Activated T-helper 17 cell treated with anti-CD3 and anti-CD28 coated beads, Interleukin-2, amount 50 U/mL, for 72 hours (primary cell): ENCODE data around the gene NBAS. TPM values are rescaled to one million over a fixed set of nuclear protein-coding genes. Genes with fewer than 3 reads are reported as not detected.

Source experiments
- ATAC-seq: fragments of 150-1000 bp; cut with Tn5 transposase; replicated peaks from 2 replicates; pipeline ENCODE4 v1.10.0; 2021; ENCODE audit warnings: mild to moderate bottlenecking, moderate library complexity
- H3K27ac Mint-ChIP-seq: one replicate; pipeline ENCODE4 v1.8.0; 2022; ENCODE audit warnings: mixed read lengths
- H3K27me3 Mint-ChIP-seq: one replicate; pipeline ENCODE4 v1.8.0; 2022; ENCODE audit warnings: mixed read lengths
- H3K36me3 Mint-ChIP-seq: one replicate; pipeline ENCODE4 v1.8.0; 2022; ENCODE audit warnings: low read depth, mild to moderate bottlenecking, mixed read lengths
- H3K4me1 Mint-ChIP-seq: one replicate; pipeline ENCODE4 v1.8.0; 2022; ENCODE audit warnings: mixed read lengths
- H3K4me3 Mint-ChIP-seq: one replicate; pipeline ENCODE4 v1.8.0; 2022; ENCODE audit warnings: mild to moderate bottlenecking, mixed read lengths
- H3K9me3 Mint-ChIP-seq: one replicate; pipeline ENCODE4 v1.8.0; 2022; ENCODE audit warnings: mixed read lengths
- total RNA-seq, 2 donors: library from RNA; stranded (reverse); gene quantifications; one replicate each; pipeline ENCODE4 v1.2.3, GENCODE V29; 2022

The NBAS gene
- total RNA-seq, 2 donors from 2014 or later, result 36.3 to 39.5 TPM

- no peak overlapping the region for H3K27ac Mint-ChIP-seq
Measured at GRCh38 chr2:15170070-15170775, 390.9 kb downstream of the NBAS start.

GRCh38 chr2:15169326-15170069 is 391.6 kb downstream of the NBAS start:
- no peaks in the 10 kb centered on the region for H3K27me3 Mint-ChIP-seq
- no peak overlapping the region for H3K4me3 Mint-ChIP-seq
- H3K36me3 Mint-ChIP-seq, result peaks cover 41% of the 10 kb centered on the region
- no peak for ATAC-seq
- no peak overlapping the region for H3K27ac Mint-ChIP-seq
- no peaks in the 10 kb centered on the region for H3K9me3 Mint-ChIP-seq
- H3K4me1 Mint-ChIP-seq, result peaks cover 6% of the 10 kb centered on the region

More at GRCh38 chr2:15170070-15170775, 390.9 kb downstream of the NBAS start:
- H3K9me3 Mint-ChIP-seq, result no peaks in the 10 kb centered on the region
- no peak overlapping the region for H3K4me3 Mint-ChIP-seq
- H3K4me1 Mint-ChIP-seq, result peaks cover 6% of the 10 kb centered on the region
- no peaks in the 10 kb centered on the region for H3K27me3 Mint-ChIP-seq
- no peak for ATAC-seq
- peaks cover 41% of the 10 kb centered on the region for H3K36me3 Mint-ChIP-seq

- Mint-ChIP-seq H3K4me1 (no peaks in the 10 kb centered on the region), H3K4me3 (no peak overlapping the region), H3K9me3 (no peaks in the 10 kb centered on the region), H3K36me3 (peaks cover 35% of the 10 kb centered on the region), H3K27me3 (no peaks in the 10 kb centered on the region), H3K27ac (no peak overlapping the region)
- no peak for ATAC-seq
Measured at GRCh38 chr2:15168116-15168515, 393.0 kb downstream of the NBAS start.

- ATAC-seq, result no peak
- peaks cover 35% of the 10 kb centered on the region for H3K36me3 Mint-ChIP-seq
- no peak overlapping the region for H3K27ac Mint-ChIP-seq
- H3K27me3 Mint-ChIP-seq, result no peaks in the 10 kb centered on the region
- H3K9me3 Mint-ChIP-seq, result no peaks in the 10 kb centered on the region
- no peak overlapping the region for H3K4me3 Mint-ChIP-seq
- no peaks in the 10 kb centered on the region for H3K4me1 Mint-ChIP-seq
Measured at GRCh38 chr2:15166878-15167277, 394.3 kb downstream of the NBAS start.

- H3K9me3 Mint-ChIP-seq, result no peaks in the 10 kb centered on the region
- H3K36me3 Mint-ChIP-seq, result peaks cover 14% of the 10 kb centered on the region
- ATAC-seq, result no peak
- H3K4me1 Mint-ChIP-seq, result no peaks in the 10 kb centered on the region
- no peak overlapping the region for H3K27ac Mint-ChIP-seq
- no peak overlapping the region for H3K4me3 Mint-ChIP-seq
- H3K27me3 Mint-ChIP-seq, result no peaks in the 10 kb centered on the region
Measured at GRCh38 chr2:15163326-15163725, 397.8 kb downstream of the NBAS start.

- H3K4me3 Mint-ChIP-seq, result no peak overlapping the region
- no peaks in the 10 kb centered on the region for H3K27me3 Mint-ChIP-seq
- no peak for ATAC-seq
- H3K36me3 Mint-ChIP-seq, result peaks cover 14% of the 10 kb centered on the region
- no peaks in the 10 kb centered on the region for H3K9me3 Mint-ChIP-seq
- H3K27ac Mint-ChIP-seq, result peak overlapping the region; percentile 20
- H3K4me1 Mint-ChIP-seq, result no peaks in the 10 kb centered on the region
Measured at GRCh38 chr2:15162620-15163019, 398.5 kb downstream of the NBAS start.

- Mint-ChIP-seq H3K9me3 (no peaks in the 10 kb centered on the region), H3K4me3 (no peak overlapping the region), H3K4me1 (no peaks in the 10 kb centered on the region), H3K27me3 (no peaks in the 10 kb centered on the region), H3K36me3 (no peaks in the 10 kb centered on the region), H3K27ac (no peak overlapping the region)
- no peak for ATAC-seq
Measured at GRCh38 chr2:15160201-15160991, 400.7 kb downstream of the NBAS start.

- Mint-ChIP-seq H3K36me3 (no peaks in the 10 kb centered on the region), H3K27ac (no peak overlapping the region), H3K4me1 (no peaks in the 10 kb centered on the region), H3K9me3 (no peaks in the 10 kb centered on the region), H3K4me3 (no peak overlapping the region), H3K27me3 (no peaks in the 10 kb centered on the region)
- ATAC-seq, result peak; percentile 29
Measured at GRCh38 chr2:15159751-15160177, 401.4 kb downstream of the NBAS start.

- no peaks in the 10 kb centered on the region for H3K4me1 Mint-ChIP-seq
- H3K4me3 Mint-ChIP-seq, result no peak overlapping the region
- no peak for ATAC-seq
- no peak overlapping the region for H3K27ac Mint-ChIP-seq
- H3K27me3 Mint-ChIP-seq, result no peaks in the 10 kb centered on the region
- no peaks in the 10 kb centered on the region for H3K36me3 Mint-ChIP-seq
- no peaks in the 10 kb centered on the region for H3K9me3 Mint-ChIP-seq
Measured at GRCh38 chr2:15159206-15159605, 401.9 kb downstream of the NBAS start.

- ATAC-seq, result no peak
- no peaks in the 10 kb centered on the region for H3K9me3 Mint-ChIP-seq
Measured at GRCh38 chr2:15158532-15158931, 402.6 kb downstream of the NBAS start.

GRCh38 chr2:15158100-15158499 is 403.0 kb downstream of the NBAS start:
- Mint-ChIP-seq H3K27me3 (no peaks in the 10 kb centered on the region), H3K36me3 (no peaks in the 10 kb centered on the region), H3K4me3 (no peak overlapping the region), H3K27ac (no peak overlapping the region), H3K4me1 (no peaks in the 10 kb centered on the region), H3K9me3 (no peaks in the 10 kb centered on the region)
- no peak for ATAC-seq

More at GRCh38 chr2:15158532-15158931, 402.6 kb downstream of the NBAS start:
- no peak overlapping the region for H3K4me3 Mint-ChIP-seq
- no peaks in the 10 kb centered on the region for H3K27me3 Mint-ChIP-seq
- no peaks in the 10 kb centered on the region for H3K36me3 Mint-ChIP-seq
- no peaks in the 10 kb centered on the region for H3K4me1 Mint-ChIP-seq
- H3K27ac Mint-ChIP-seq, result no peak overlapping the region

GRCh38 chr2:15155959-15156574 is 405.1 kb downstream of the NBAS start:
- Mint-ChIP-seq H3K4me1 (no peaks in the 10 kb centered on the region), H3K27me3 (no peaks in the 10 kb centered on the region), H3K27ac (no peak overlapping the region), H3K9me3 (no peaks in the 10 kb centered on the region), H3K36me3 (no peaks in the 10 kb centered on the region), H3K4me3 (no peak overlapping the region)
- no peak for ATAC-seq

- no peaks in the 10 kb centered on the region for H3K9me3 Mint-ChIP-seq
- H3K4me1 Mint-ChIP-seq, result no peaks in the 10 kb centered on the region
- ATAC-seq, result peak; percentile 53
- no peaks in the 10 kb centered on the region for H3K36me3 Mint-ChIP-seq
- H3K27ac Mint-ChIP-seq, result no peak overlapping the region
- no peaks in the 10 kb centered on the region for H3K27me3 Mint-ChIP-seq
- H3K4me3 Mint-ChIP-seq, result no peak overlapping the region
Measured at GRCh38 chr2:15154297-15154696, 406.8 kb downstream of the NBAS start.

GRCh38 chr2:15152382-15152781 is 408.8 kb downstream of the NBAS start:
- no peak for ATAC-seq
- Mint-ChIP-seq H3K4me1 (no peaks in the 10 kb centered on the region), H3K9me3 (no peaks in the 10 kb centered on the region), H3K36me3 (no peaks in the 10 kb centered on the region), H3K4me3 (no peak overlapping the region), H3K27me3 (no peaks in the 10 kb centered on the region), H3K27ac (no peak overlapping the region)
